Activated CD4-positive, CD25-positive, alpha-beta regulatory T cell treated with anti-CD3 and anti-CD28 coated beads, Interleukin-2, amount 50 U/mL, for 72 hours (primary cell): ENCODE data around the gene OS9.
A peak's percentile ranks its signal among the peaks of the same experiment; 100 is the strongest.

Source experiments
- DNase-seq: peaks from one replicate; pipeline ENCODE4 v3.0.0; 2021

OS9 gene

DNA sequence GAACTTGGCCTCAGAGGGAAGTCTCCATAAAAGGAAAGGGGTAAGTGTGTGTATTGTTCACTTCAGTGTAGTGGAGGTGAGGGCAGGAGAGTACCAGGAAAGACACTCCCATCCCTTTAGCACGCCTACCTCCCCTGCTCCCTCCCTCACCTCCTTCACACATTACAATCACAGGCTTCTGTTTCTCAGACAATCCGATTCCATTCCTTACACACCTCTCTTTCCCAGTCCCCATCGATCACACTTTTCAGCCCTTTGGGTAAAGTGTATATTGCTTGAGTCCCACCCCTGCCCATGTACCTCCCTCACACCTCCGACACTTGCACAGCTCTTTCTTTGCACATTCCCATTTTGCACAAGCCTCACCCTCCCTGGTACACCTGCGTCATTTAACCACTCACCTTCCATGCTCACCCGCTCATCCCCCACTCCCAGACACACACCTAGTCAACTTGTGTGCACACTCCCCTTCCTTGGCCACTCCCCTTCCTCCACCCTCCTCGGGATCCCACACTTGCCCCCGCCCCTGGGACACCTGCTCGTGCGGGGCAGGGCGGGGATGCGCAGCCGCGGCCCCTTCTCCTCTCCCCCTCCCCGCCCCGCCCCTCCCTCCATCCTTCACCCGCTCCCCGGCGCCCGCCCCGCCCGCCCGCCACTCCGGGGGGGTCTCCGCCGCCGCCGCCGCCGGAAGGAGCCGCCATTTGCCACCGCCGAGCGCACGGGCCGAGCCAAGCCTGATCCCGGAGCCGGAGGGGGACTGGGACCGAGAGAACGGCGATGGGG lies 60.7 kb downstream of the OS9 start, which contains the start of gene MARCHF9:
Gene MARCHF9 (plus strand): TSS at position 693 of the 783 bp plus-strand sequence. CDS start 426 bp downstream, outside the sequence.
- DNase-seq = peak; percentile 77

GRCh38 chr12:57755194-57755453 lies 61.2 kb downstream of the OS9 start:
- no peak for DNase-seq

DNA sequence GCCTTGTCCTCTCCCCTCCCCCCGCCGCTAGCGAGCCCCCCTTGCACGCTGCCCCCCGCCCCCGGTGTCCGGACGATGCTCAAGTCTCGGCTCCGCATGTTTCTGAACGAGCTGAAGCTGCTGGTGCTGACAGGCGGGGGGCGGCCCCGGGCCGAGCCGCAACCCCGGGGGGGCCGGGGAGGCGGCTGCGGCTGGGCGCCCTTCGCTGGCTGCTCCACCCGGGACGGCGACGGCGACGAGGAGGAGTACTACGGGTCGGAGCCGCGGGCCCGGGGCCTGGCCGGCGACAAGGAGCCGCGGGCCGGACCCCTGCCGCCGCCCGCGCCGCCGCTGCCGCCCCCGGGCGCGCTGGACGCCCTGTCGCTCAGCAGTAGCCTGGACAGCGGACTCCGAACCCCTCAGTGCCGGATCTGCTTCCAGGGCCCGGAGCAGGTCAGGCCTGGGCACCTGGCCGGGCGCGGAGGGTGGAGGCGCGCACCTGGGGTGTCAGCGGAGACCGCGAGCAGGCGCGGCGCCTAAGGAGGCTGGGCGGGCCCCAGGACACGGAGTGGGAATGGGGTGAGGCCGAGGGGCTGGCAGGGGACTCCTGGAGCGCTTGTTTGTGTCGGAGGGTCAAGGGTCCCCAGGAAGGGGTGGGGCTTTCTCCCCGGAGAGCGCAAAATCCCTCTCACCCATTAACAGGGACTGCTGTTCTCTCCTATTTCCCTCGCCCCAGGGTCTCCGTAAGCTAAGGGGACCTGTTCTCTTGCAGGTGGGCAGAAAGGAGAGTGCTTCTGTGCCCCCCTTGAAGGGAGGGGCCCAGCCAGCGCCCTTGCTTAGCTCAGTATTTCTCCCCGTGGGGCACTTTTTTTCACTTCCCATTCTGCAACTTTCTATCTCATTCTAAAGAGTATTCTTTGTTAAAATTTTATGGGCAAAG lies 61.8 kb downstream of the OS9 start:
- no peak for DNase-seq

DNA sequence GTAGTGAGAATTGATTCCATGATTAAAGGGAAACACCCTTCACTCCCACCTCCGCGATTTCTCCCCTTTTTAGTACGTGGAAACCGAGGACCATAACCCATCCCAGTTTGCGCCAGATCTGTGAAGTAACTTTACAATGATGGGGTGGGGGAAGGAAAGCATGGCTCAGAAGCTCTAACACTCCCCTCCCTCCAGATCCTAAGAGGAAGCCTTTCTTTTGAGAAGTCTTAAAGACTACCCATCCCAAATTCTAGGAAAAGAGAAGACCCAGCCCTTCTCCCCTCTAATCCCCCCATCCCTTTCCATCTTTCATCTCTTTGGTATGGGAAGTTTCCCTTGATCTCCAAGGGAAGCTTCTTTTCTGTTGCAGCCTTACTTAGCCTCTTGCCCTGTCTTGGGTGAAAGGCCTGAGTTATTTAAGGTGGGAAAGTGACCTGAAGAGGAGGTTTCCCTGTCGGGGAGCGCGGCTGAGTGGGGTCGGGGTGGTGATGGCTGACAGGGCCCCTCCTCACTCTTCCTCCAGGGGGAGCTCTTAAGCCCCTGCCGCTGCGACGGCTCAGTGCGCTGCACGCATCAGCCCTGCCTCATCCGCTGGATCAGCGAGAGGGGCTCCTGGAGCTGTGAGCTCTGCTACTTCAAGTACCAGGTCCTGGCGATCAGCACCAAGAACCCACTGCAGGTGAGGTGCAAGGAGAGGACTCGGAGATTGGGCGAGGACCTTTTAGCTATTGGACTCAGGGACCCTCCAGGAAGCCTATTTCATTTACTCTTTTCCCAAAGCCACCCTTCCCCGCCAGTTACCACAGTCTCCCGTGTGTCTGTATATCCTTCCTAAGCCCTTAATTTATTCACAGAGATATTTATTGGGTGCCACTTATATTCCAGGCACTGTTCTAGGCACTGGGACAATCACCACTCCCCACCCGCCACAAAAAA lies 62.7 kb downstream of the OS9 start:
- DNase-seq = peak; percentile 71

DNA sequence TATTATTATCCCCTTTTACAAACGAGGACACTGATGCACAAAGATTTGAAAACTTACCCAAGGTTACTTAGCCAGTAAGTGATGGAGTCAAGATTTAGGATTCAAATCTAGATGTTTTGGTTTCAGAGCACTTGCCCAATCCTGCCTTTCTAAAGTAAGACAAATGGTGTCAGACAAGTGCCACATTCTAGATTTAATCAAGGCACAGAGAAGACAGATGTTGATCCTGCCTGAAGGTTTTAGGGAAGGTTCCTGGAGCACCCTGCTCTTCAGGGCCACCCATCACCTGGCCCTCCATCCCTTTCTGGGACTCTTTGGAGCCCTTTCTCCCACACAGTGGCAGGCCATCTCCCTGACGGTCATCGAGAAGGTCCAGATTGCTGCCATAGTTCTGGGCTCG lies 63.8 kb downstream of the OS9 start:
- DNase-seq = no peak

- DNase-seq = no peak
Measured at GRCh38 chr12:57758552-57759359, 64.8 kb downstream of the OS9 start.

- DNase-seq = no peak
Measured at GRCh38 chr12:57759360-57759980, 65.5 kb downstream of the OS9 start.

GRCh38 chr12:57760347-57760982 lies 66.5 kb downstream of the OS9 start:
- DNase-seq = no peak

DNA sequence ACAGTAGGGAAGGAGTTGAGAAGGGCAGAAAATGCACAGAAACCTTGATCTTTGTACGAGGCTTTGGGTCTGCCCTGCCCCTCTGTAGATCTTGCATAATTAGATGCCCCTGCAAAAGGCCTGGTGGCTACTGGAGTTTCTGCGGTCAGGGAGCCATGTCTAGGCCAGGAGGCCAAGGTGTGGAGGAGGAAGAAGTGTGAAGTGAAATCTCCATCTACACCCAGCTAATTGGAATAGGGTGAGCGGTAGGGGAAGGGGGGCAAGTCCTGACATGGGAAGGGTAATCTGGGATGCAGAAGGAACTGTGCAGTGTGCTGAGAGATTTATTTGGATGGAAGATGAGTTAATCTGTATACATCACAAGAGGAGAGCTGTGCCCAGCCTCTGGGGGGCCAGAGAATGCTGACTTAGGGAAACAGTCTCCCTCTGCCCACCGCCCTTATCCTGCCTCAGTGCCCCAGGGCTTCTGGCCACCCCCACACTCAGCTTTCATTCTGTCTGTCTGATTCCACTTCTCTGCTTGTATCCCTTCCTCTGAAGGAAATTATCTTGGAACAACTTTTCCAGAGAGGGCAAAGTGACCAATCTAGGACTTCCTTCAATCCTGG lies 67.6 kb downstream of the OS9 start:
- DNase-seq = no peak

DNA sequence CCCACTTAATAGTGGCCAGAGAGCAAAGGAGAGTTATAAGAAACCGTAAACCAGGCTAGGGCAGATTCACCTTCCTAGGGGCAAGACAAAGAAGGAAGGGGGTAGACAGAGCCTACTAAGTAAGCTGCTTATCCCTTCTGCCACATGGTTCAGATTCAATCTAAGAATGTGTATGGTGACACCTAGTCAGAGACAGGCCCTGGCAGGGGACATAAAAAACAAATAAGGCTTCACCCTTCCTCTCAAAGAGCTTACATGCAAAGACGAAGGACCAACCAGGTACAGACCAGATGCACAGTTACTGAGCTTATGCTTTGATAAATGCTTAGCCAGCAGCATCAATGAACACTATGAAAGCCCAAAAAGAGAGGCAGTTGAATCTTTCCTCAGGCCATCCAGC lies 68.5 kb downstream of the OS9 start:
- no peak for DNase-seq

- DNase-seq = no peak
Measured at GRCh38 chr12:57763881-57764661, 70.1 kb downstream of the OS9 start.

DNA sequence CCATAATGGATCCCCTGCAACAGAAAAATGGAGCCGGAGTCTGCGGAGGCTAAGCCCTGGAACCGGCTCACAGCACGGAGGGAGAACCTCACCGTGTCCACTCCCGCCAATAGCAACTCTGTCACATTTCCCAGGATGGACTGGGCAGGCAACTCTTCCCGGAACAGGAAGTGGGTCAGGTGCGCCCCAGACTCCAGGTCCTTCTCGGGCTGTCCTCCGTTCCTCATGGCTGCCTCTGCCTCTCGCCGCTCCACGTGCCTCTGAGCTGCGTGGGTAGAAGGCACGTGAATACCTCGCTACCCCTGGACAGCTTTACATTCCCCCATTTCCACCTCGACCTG lies 70.7 kb downstream of the OS9 start:
- no peak for DNase-seq

- DNase-seq = peak; percentile 67
Measured at GRCh38 chr12:57765003-57765697, 71.2 kb downstream of the OS9 start.

DNA sequence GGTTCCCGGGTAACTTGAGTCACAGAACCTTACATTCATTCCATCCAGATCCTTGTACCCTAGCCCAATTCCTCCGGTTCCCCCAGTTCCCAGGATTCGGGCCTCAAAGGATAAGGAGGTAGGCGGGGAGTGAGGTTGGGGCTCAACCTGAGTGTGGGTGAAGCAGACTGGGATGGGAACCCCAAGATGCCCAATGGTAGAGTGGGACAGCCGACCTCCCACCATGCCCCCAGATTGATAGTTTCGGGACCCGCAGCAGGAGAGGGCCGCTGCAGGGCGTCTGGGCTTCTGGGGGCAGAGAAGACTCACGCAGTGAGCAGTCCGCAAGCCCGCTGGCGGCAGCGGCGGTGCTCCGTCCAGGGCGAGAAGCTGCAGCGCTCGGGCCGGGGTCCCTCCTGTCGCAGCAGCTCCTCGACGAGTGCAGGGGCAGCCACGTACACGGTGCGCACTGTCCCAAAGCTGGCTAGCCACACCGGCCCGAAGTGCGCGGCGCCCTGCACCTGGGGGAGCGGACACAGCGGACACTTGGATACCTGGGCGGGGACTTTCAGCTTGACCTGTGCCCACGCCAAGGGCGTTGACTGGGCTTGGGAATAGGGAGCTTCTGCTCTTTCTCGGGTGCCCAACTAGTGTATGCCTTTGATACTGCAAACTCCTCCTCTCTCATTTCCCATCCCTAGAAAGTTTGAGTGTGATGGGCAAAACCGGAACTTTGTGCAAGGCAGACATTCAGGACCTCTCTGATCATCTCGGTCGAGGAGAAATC lies 71.9 kb downstream of the OS9 start:
- DNase-seq = no peak

DNA sequence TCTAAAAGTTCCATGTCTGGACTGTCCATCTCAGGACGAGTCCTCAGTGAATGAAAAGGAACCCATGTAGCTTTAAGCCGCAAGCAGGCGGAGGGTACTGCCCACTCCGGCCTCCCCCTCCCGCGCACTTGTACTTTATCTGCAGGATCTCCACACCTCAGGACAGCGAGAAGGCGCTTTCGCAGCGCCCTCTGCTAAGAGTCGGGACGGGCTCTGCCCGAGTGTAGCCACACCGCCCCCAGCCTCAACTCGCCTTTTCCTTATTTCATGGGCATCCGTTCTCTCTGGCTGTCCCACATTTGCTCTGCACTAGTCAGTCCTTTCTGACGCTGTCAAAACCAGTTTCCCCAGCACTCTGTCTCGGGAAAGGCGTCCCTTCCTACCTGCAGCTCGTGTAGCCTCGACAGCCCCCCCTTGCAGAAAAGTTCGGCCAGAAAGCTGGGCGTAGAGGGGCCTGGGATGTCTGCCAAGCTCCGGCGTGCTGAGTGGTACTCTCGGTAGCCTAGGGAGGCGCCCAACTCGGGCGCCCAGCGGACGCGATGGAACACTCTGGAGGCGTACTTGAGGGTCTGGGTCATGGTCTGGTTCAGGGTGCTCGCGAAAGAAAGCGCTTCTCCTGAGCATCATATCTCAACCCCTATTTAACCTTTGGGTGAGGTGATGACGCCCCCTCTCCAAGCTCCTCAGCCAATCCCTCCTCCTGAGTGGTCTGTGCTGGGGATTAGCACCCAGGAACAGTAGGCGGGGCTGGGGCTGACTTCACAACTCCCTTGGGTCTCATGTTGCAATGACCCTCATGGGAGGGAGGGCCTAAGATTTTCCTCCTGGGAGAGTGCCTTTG lies 72.8 kb downstream of the OS9 start, which contains the start of gene CYP27B1:
Gene CYP27B1 (minus strand): TSS at position 615 of the 841 bp plus-strand sequence. CDS start 37 bp downstream, at position 578.
- DNase-seq = peak; percentile 39

- no peak for DNase-seq
Measured at GRCh38 chr12:57767305-57767698, 73.4 kb downstream of the OS9 start.

GRCh38 chr12:57767876-57768275 lies 73.9 kb downstream of the OS9 start:
- DNase-seq = no peak
